Measurements from ENCODE around the gene LRRC47. TPM values are rescaled to one million over a fixed set of nuclear protein-coding genes. Genes with fewer than 3 reads are reported as not detected.

LRRC47 gene
- total and polyA plus RNA-seq, 2 of the 13 experiments (the other 11 are each of a cell fraction or from before 2014, with no cell fraction given) = 18.3 to 52.5 TPM

DNA sequence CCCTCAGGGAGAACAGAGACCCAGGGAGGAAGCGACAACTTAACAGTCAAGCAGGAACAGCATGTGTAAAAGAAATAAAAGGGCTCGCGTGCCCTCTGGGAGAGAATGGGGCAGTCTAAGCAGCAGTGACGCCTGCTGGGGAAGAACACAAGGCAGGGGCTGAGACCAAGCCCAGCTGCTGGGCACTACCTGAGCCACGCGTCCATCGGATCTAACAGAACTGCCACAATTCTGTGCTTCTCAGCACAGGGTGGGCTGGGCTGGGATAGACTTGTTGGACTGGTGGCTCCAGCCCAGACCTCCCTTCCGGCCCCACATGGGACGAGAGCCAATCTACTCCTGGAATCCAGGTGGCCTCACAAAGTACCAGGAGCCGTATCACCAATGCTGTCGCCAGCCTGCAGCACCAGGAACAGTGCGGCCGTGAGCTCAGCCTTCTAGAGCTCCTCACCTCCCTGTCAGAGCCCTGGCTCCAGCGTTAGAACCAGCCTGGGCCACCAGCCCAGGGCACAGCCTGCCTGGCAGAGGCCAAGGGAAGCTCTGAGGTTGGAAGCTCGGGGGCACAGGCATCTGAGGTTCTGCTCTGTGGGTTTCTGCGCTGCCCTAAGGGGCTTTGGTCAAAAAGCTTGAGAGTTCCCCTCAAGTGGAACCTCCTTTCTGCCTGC is 7.4 kb downstream of the LRRC47 start:
- peaks cover 34% of the 10 kb centered on the region for H3K79me2 ChIP-seq (ENCODE audit: insufficient read depth, low read length)
- 90% methylated on average over 12 of the region's 16 CpGs for WGBS (ENCODE audit: low lambda C conversion rate)
- no TSS peak for BruUV-seq (replicated peaks)
- H3K27ac ChIP-seq (ENCODE audit: extremely low read length, insufficient read depth, low read length) = no peak overlapping the region
- ChIA-PET POLR2A (interaction anchor here (1.6 kb wide), 1 partner anchor 13 kb away, joined by 4 read pairs; no protein-coding TSS in a partner anchor), CTCF (ENCODE audit: low intra/inter-chr PET ratio, low total read pairs) (no interaction called here)
- intact Hi-C loops (cut with micrococcal nuclease; ENCODE audit: unreplicated experiment) = no loop called here
- in situ Hi-C loops (cut with HindIII; ENCODE audit: extremely low pct_ligation_motif_present, low pct_unique_long_range_greater_than_20kb) = no loop called here
- TF ChIP-seq, protein P1, sequence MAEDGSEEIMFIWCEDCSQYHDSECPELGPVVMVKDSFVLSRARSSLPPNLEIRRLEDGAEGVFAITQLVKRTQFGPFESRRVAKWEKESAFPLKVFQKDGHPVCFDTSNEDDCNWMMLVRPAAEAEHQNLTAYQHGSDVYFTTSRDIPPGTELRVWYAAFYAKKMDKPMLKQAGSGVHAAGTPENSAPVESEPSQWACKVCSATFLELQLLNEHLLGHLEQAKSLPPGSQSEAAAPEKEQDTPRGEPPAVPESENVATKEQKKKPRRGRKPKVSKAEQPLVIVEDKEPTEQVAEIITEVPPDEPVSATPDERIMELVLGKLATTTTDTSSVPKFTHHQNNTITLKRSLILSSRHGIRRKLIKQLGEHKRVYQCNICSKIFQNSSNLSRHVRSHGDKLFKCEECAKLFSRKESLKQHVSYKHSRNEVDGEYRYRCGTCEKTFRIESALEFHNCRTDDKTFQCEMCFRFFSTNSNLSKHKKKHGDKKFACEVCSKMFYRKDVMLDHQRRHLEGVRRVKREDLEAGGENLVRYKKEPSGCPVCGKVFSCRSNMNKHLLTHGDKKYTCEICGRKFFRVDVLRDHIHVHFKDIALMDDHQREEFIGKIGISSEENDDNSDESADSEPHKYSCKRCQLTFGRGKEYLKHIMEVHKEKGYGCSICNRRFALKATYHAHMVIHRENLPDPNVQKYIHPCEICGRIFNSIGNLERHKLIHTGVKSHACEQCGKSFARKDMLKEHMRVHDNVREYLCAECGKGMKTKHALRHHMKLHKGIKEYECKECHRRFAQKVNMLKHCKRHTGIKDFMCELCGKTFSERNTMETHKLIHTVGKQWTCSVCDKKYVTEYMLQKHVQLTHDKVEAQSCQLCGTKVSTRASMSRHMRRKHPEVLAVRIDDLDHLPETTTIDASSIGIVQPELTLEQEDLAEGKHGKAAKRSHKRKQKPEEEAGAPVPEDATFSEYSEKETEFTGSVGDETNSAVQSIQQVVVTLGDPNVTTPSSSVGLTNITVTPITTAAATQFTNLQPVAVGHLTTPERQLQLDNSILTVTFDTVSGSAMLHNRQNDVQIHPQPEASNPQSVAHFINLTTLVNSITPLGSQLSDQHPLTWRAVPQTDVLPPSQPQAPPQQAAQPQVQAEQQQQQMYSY (CRISPR knock-in tag; IDR thresholded peaks at IDR 0.05) = no peak
- H3K36me3 ChIP-seq (replicated peaks in 1 of 2; ENCODE audit: control insufficient read depth in 1 of 2, insufficient read depth in 2 of 2, low read length in 2 of 2) = peaks cover 14 to 39% of the 10 kb centered on the region in 2 experiments
- no peak overlapping the region for H3K9ac ChIP-seq (ENCODE audit: insufficient read depth, low read depth, low read length)
- FAIRE-seq = no peak
- H3K4me1 ChIP-seq (ENCODE audit: insufficient read depth, low read length) = peaks cover 37% of the 10 kb centered on the region
- no peaks in the 10 kb centered on the region for H3K27me3 ChIP-seq (ENCODE audit: control insufficient read depth in 1 of 2, insufficient read depth in 2 of 2, low read length in 2 of 2)
- no peak for ATAC-seq
- no peak overlapping the region for H2AFZ ChIP-seq (ENCODE audit: low read length)
- H3K9me3 ChIP-seq (ENCODE audit: low read length) = no peaks in the 10 kb centered on the region
- no peak overlapping the region for H3K4me2 ChIP-seq (ENCODE audit: low read depth, low read length)
- DNase-seq (ENCODE audit: low spot score) = no peak
- 0 out of 2 replicates have a peak, but pooled peaks cover 7% of the 10 kb centered on the region for H4K20me1 ChIP-seq (ENCODE audit: insufficient read depth, low read length)
- H3K4me3 ChIP-seq (replicated peaks in 1 of 3; ENCODE audit: insufficient read depth in 1 of 3, low read depth in 2 of 3, low read length in 3 of 3) = no peak overlapping the region
